OCI-LY1 (cell line): ENCODE measurements around the gene ALKBH3.

Experiments used
- H2AFZ ChIP-seq: fragments of 200-600 bp; sonication (generic), shearing (Covaris generic); 2 replicates; pipeline ENCODE4 v1.6.0; 2014; ENCODE audit warnings: antibody characterized with exemption, mild to moderate bottlenecking, low read length
- H3F3A ChIP-seq: fragments of 200-600 bp; sonication (generic), shearing (Covaris generic); 2 replicates; pipeline ENCODE4 v1.6.0; 2014; ENCODE audit warnings: mild to moderate bottlenecking, antibody characterized with exemption, low read length, moderate library complexity; ENCODE audit not compliant: insufficient read depth
- H3K27ac ChIP-seq: fragments of 200-600 bp; sonication (generic); 2 replicates; pipeline ENCODE4 v1.5.1; 2014; ENCODE audit warnings: low read length, mixed run types, mild to moderate bottlenecking, low read depth; ENCODE audit not compliant: poor library complexity, severe bottlenecking
- H3K27me3 ChIP-seq: fragments of 200-600 bp; sonication (generic); 2 replicates; pipeline ENCODE4 v1.6.0; 2014; ENCODE audit warnings: antibody characterized with exemption, mild to moderate bottlenecking, low read length, moderate library complexity; ENCODE audit not compliant: insufficient read depth
- H3K36me3 ChIP-seq: fragments of 200-600 bp; sonication (generic); 2 replicates; pipeline ENCODE4 v1.6.1; 2014; ENCODE audit warnings: mild to moderate bottlenecking, antibody characterized with exemption, low read length, moderate library complexity, mixed read lengths; ENCODE audit not compliant: insufficient read depth
- H3K4me1 ChIP-seq: fragments of 200-600 bp; sonication (generic); 2 replicates; pipeline ENCODE4 v1.5.1; 2014; ENCODE audit warnings: mild to moderate bottlenecking, low read length, moderate library complexity; ENCODE audit not compliant: insufficient read depth, severe bottlenecking
- H3K4me2 ChIP-seq: fragments of 200-600 bp; sonication (generic), shearing (Covaris generic); 2 replicates; pipeline ENCODE4 v1.6.1; 2014; ENCODE audit warnings: low read length
- H3K4me3 ChIP-seq: fragments of 200-600 bp; sonication (generic); 2 replicates; pipeline ENCODE4 v1.5.1; 2014; ENCODE audit warnings: low read length, low read depth, mild to moderate bottlenecking, mixed read lengths; ENCODE audit not compliant: poor library complexity, severe bottlenecking
- H3K79me2 ChIP-seq: fragments of 200-600 bp; shearing (Covaris generic); 2 replicates; pipeline ENCODE4 v1.6.1; 2016; ENCODE audit warnings: mixed run types, low read length, mixed read lengths; ENCODE audit not compliant: insufficient read depth
- H3K9ac ChIP-seq: fragments of 200-600 bp; sonication (generic), shearing (Covaris generic); 2 replicates; pipeline ENCODE4 v1.6.1; 2014; ENCODE audit warnings: mild to moderate bottlenecking, low read length, mixed read lengths
- H3K9me2 ChIP-seq: fragments of 200-600 bp; sonication (generic), shearing (Covaris generic); 2 replicates; pipeline ENCODE4 v1.6.1; 2014; ENCODE audit warnings: low read depth, mild to moderate bottlenecking, low read length, mixed read lengths
- H3K9me3 ChIP-seq: fragments of 200-600 bp; shearing (Covaris generic); 2 replicates; pipeline ENCODE4 v1.6.1; 2014; ENCODE audit warnings: low read length, mixed read lengths
- H4K20me1 ChIP-seq: fragments of 200-600 bp; sonication (generic), shearing (Covaris generic); 2 replicates; pipeline ENCODE4 v1.6.0; 2016; ENCODE audit warnings: mild to moderate bottlenecking, low read length; ENCODE audit not compliant: insufficient read depth
- EZH2 ChIP-seq: fragments of 200-600 bp; sonication (generic), shearing (Covaris generic); IDR thresholded peaks from 2 replicates; pipeline ENCODE4 v1.8.0; 2017; ENCODE audit warnings: borderline replicate concordance, mixed run types, mild to moderate bottlenecking, antibody characterized with exemption, low read length, moderate library complexity, mixed read lengths
- TF ChIP-seq, protein P1 (sequence below): fragments of 200-600 bp; sonication (generic), shearing (Covaris generic); IDR thresholded peaks from 2 replicates; pipeline ENCODE4 v1.5.1; 2017; ENCODE audit warnings: mild to moderate bottlenecking, antibody characterized with exemption, low read length, moderate library complexity, mixed read lengths

Gene ALKBH3

GRCh38 chr11:43922744-43923405 is 42.2 kb downstream of the ALKBH3 start:
- TF ChIP-seq, protein P1, sequence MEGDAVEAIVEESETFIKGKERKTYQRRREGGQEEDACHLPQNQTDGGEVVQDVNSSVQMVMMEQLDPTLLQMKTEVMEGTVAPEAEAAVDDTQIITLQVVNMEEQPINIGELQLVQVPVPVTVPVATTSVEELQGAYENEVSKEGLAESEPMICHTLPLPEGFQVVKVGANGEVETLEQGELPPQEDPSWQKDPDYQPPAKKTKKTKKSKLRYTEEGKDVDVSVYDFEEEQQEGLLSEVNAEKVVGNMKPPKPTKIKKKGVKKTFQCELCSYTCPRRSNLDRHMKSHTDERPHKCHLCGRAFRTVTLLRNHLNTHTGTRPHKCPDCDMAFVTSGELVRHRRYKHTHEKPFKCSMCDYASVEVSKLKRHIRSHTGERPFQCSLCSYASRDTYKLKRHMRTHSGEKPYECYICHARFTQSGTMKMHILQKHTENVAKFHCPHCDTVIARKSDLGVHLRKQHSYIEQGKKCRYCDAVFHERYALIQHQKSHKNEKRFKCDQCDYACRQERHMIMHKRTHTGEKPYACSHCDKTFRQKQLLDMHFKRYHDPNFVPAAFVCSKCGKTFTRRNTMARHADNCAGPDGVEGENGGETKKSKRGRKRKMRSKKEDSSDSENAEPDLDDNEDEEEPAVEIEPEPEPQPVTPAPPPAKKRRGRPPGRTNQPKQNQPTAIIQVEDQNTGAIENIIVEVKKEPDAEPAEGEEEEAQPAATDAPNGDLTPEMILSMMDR: no peak
- TF ChIP-seq EZH2: no peak
- Histone ChIP-seq H3K4me1 (peaks cover 8% of the 10 kb centered on the region), H3K4me2 (no peak overlapping the region), H3K9ac (no peak overlapping the region), H3K79me2 (no peaks in the 10 kb centered on the region), H2AFZ (no peak overlapping the region), H3K36me3 (no peaks in the 10 kb centered on the region), H3F3A (no peaks in the 10 kb centered on the region), H3K4me3 (no peak overlapping the region), H3K9me3 (no peaks in the 10 kb centered on the region), H4K20me1 (no peaks in the 10 kb centered on the region), H3K27me3 (no peaks in the 10 kb centered on the region), H3K9me2 (no peaks in the 10 kb centered on the region), H3K27ac (no peak overlapping the region)

DNA sequence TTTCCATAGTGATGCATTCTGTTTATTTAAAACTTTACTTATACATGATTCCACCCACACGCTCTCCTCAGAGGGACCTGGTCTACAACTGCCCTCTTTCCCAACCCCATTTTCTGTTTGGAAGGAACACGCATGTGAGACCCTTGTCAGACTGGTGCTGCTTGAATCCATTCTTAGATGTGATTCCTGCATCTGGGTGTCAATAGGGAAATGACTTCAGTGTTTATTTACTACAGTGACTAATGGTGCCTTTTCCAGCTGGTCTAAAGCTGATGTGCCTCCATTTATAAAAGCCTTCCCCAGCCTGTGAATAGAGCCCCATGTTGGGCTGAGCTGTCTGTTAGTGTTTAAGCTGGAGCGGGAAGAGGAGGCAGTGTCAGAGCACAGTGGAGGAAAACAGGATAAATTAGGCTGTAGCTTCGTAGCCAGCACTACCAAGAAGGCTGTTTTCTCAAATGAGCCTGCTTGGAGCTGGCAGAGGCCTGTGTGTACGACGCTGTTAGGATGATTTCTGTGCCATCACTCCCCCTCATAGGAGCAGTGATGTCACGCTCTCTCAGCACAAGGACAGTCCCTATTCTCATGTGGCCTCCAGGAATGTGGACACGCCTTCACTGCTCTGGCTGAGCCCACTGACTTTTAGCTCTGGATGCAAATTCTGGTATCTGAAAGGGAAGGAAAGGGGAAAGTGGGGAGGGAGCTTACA is 42.9 kb downstream of the ALKBH3 start:
- Histone ChIP-seq H3K36me3 (no peaks in the 10 kb centered on the region), H3K27me3 (no peaks in the 10 kb centered on the region), H3K9me2 (no peaks in the 10 kb centered on the region), H3K27ac (no peak overlapping the region), H3K9me3 (no peaks in the 10 kb centered on the region), H3K9ac (no peak overlapping the region), H3F3A (no peaks in the 10 kb centered on the region), H2AFZ (no peak overlapping the region), H3K4me2 (no peak overlapping the region), H3K4me1 (peaks cover 8% of the 10 kb centered on the region), H4K20me1 (no peaks in the 10 kb centered on the region), H3K4me3 (no peak overlapping the region), H3K79me2 (no peaks in the 10 kb centered on the region)
- no peak for TF ChIP-seq EZH2
- TF ChIP-seq, protein P1: no peak

GRCh38 chr11:43924112-43924855 is 43.7 kb downstream of the ALKBH3 start:
- no peak overlapping the region for H3K4me2 ChIP-seq
- no peak overlapping the region for H3K9ac ChIP-seq
- H3F3A ChIP-seq: no peaks in the 10 kb centered on the region
- no peaks in the 10 kb centered on the region for H3K79me2 ChIP-seq
- no peak overlapping the region for H2AFZ ChIP-seq
- H3K27me3 ChIP-seq: no peaks in the 10 kb centered on the region
- no peak overlapping the region for H3K27ac ChIP-seq
- no peak overlapping the region for H3K4me3 ChIP-seq
- TF ChIP-seq EZH2: no peak
- TF ChIP-seq, protein P1: no peak
- H3K9me3 ChIP-seq: no peaks in the 10 kb centered on the region
- peaks cover 8% of the 10 kb centered on the region for H3K4me1 ChIP-seq
- H4K20me1 ChIP-seq: no peaks in the 10 kb centered on the region
- H3K36me3 ChIP-seq: no peaks in the 10 kb centered on the region
- H3K9me2 ChIP-seq: no peaks in the 10 kb centered on the region
